CD4-positive, alpha-beta T cell treated with Interleukin-4 for 4 hours (primary cell): Measurements from ENCODE around the gene GOLGA5.
"Not testable (repeated sequence)": the region's sequence is repeated elsewhere in the genome, so short reads cannot be mapped to it uniquely, and the experiment has no call there.

Source experiments
- DNase-seq: peaks from one replicate; pipeline ENCODE4 v3.0.0-alpha.2; 2020

Gene GOLGA5

GRCh38 chr14:92793709-92794546 lies at the start of gene GOLGA5:
GOLGA5 (plus strand) TSS chr14:92794305; CDS start chr14:92797438, 3,133 bp downstream.
- DNase-seq, result peak; percentile 98

GRCh38 chr14:92747701-92748258 lies 46.3 kb upstream of the GOLGA5 start:
- no peak for DNase-seq

- peak; percentile 83 for DNase-seq
Measured at GRCh38 chr14:92748259-92749016, 45.7 kb upstream of the GOLGA5 start, which contains the start of gene LGMN. LGMN (minus strand) TSS chr14:92748627; CDS start chr14:92732786, 15,841 bp downstream.

- DNase-seq, result peak; percentile 41
Measured at GRCh38 chr14:92750222-92750728, 43.8 kb upstream of the GOLGA5 start.

- no peak for DNase-seq
Measured at GRCh38 chr14:92750994-92751400, 43.1 kb upstream of the GOLGA5 start.

GRCh38 chr14:92751819-92752218 lies 42.3 kb upstream of the GOLGA5 start:
- DNase-seq, result no peak

GRCh38 chr14:92753250-92753649 lies 40.9 kb upstream of the GOLGA5 start:
- no peak for DNase-seq

- DNase-seq, result no peak
Measured at GRCh38 chr14:92754966-92755365, 39.1 kb upstream of the GOLGA5 start.

- DNase-seq, result no peak
Measured at GRCh38 chr14:92755495-92755894, 38.6 kb upstream of the GOLGA5 start.

- no peak for DNase-seq
Measured at GRCh38 chr14:92756446-92756845, 37.7 kb upstream of the GOLGA5 start.

GRCh38 chr14:92759300-92759678 lies 34.8 kb upstream of the GOLGA5 start:
- no peak for DNase-seq

- no peak for DNase-seq
Measured at GRCh38 chr14:92759679-92760523, 34.2 kb upstream of the GOLGA5 start.

GRCh38 chr14:92760524-92760805 lies 33.6 kb upstream of the GOLGA5 start:
- no peak for DNase-seq

- DNase-seq, result not testable (repeated sequence)
Measured at GRCh38 chr14:92763666-92764631, 30.2 kb upstream of the GOLGA5 start.

- DNase-seq, result peak; percentile 32
Measured at GRCh38 chr14:92768236-92768635, 25.9 kb upstream of the GOLGA5 start.

- no peak for DNase-seq
Measured at GRCh38 chr14:92768795-92769194, 25.3 kb upstream of the GOLGA5 start.

- no peak for DNase-seq
Measured at GRCh38 chr14:92770484-92770883, 23.6 kb upstream of the GOLGA5 start.

- DNase-seq, result no peak
Measured at GRCh38 chr14:92774572-92774971, 19.5 kb upstream of the GOLGA5 start.

- DNase-seq, result peak; percentile 14
Measured at GRCh38 chr14:92775292-92775691, 18.8 kb upstream of the GOLGA5 start.

GRCh38 chr14:92778868-92779565 lies 15.1 kb upstream of the GOLGA5 start:
- DNase-seq, result not testable (repeated sequence)
